Measurements from ENCODE around the gene WDR38. TPM values are rescaled to one million over a fixed set of nuclear protein-coding genes. Genes with fewer than 3 reads are reported as not detected.

The WDR38 gene
- total RNA-seq, 1 donor from 2014 or later, result not detected

GRCh38 chr9:124809741-124810500 lies 43.3 kb upstream of the WDR38 start:
- Mint-ChIP-seq H3K9me3 (ENCODE audit: low read depth) (no peaks in the 10 kb centered on the region), H3K27ac (no peak overlapping the region), H3K4me3 (ENCODE audit: low read depth) (no peak overlapping the region), H3K36me3 (ENCODE audit: insufficient read depth) (peaks cover 1% of the 10 kb centered on the region), H3K4me1 (ENCODE audit: low read depth) (peaks cover 13% of the 10 kb centered on the region), H3K27me3 (no peaks in the 10 kb centered on the region)
- no peak for TF ChIP-seq CTCF (IDR thresholded peaks at IDR 0.05; ENCODE audit: unreplicated experiment)
- no peak for DNase-seq (ENCODE audit: low spot score, unreplicated experiment)

- Mint-ChIP-seq H3K9me3 (ENCODE audit: low read depth) (no peaks in the 10 kb centered on the region), H3K4me3 (ENCODE audit: low read depth) (no peak overlapping the region), H3K36me3 (ENCODE audit: insufficient read depth) (peaks cover 1% of the 10 kb centered on the region), H3K27me3 (no peaks in the 10 kb centered on the region), H3K27ac (peak overlapping the region; percentile 96), H3K4me1 (ENCODE audit: low read depth) (peaks cover 13% of the 10 kb centered on the region)
- DNase-seq (ENCODE audit: low spot score, unreplicated experiment), result no peak
- no peak for TF ChIP-seq CTCF (IDR thresholded peaks at IDR 0.05; ENCODE audit: unreplicated experiment)
Measured at GRCh38 chr9:124810663-124811355, 42.5 kb upstream of the WDR38 start.

GRCh38 chr9:124812441-124812876 lies 40.8 kb upstream of the WDR38 start:
- Mint-ChIP-seq H3K9me3 (ENCODE audit: low read depth) (no peaks in the 10 kb centered on the region), H3K27ac (peak overlapping the region; percentile 87), H3K27me3 (no peaks in the 10 kb centered on the region), H3K4me3 (ENCODE audit: low read depth) (no peak overlapping the region), H3K4me1 (ENCODE audit: low read depth) (peaks cover 13% of the 10 kb centered on the region), H3K36me3 (ENCODE audit: insufficient read depth) (peaks cover 1% of the 10 kb centered on the region)
- no peak for DNase-seq (ENCODE audit: low spot score, unreplicated experiment)
- no peak for TF ChIP-seq CTCF (IDR thresholded peaks at IDR 0.05; ENCODE audit: unreplicated experiment)

- no peak overlapping the region for H3K4me3 Mint-ChIP-seq (ENCODE audit: low read depth)
- H3K36me3 Mint-ChIP-seq (ENCODE audit: insufficient read depth), result peaks cover 1% of the 10 kb centered on the region
- H3K27me3 Mint-ChIP-seq, result no peaks in the 10 kb centered on the region
- no peaks in the 10 kb centered on the region for H3K9me3 Mint-ChIP-seq (ENCODE audit: low read depth)
- no peak for TF ChIP-seq CTCF (IDR thresholded peaks at IDR 0.05; ENCODE audit: unreplicated experiment)
- no peak for DNase-seq (ENCODE audit: low spot score, unreplicated experiment)
- H3K4me1 Mint-ChIP-seq (ENCODE audit: low read depth), result peaks cover 13% of the 10 kb centered on the region
- H3K27ac Mint-ChIP-seq, result peak overlapping the region; percentile 62
Measured at GRCh38 chr9:124813041-124813440, 40.2 kb upstream of the WDR38 start.

- TF ChIP-seq CTCF (IDR thresholded peaks at IDR 0.05; ENCODE audit: unreplicated experiment), result no peak
- Mint-ChIP-seq H3K27ac (no peak overlapping the region), H3K27me3 (no peaks in the 10 kb centered on the region), H3K4me3 (ENCODE audit: low read depth) (no peak overlapping the region), H3K9me3 (ENCODE audit: low read depth) (no peaks in the 10 kb centered on the region), H3K4me1 (ENCODE audit: low read depth) (peaks cover 14% of the 10 kb centered on the region), H3K36me3 (ENCODE audit: insufficient read depth) (no peaks in the 10 kb centered on the region)
- DNase-seq (ENCODE audit: low spot score, unreplicated experiment), result no peak
Measured at GRCh38 chr9:124813501-124814163, 39.6 kb upstream of the WDR38 start.

Data from progenitor cell of endocrine pancreas (in vitro differentiated cells).